Middle frontal gyrus (tissue), 1 donor: Measurements from ENCODE around the gene NXNL1.
"Not testable (repeated sequence)": the region's sequence is repeated elsewhere in the genome, so short reads cannot be mapped to it uniquely, and the experiment has no call there.

Source experiments
- DNase-seq: peaks from one replicate; pipeline ENCODE4 v3.0.0-alpha.2; 2015; ENCODE audit warnings: low spot score; ENCODE audit errors: extremely low spot score

The NXNL1 gene, protein sequence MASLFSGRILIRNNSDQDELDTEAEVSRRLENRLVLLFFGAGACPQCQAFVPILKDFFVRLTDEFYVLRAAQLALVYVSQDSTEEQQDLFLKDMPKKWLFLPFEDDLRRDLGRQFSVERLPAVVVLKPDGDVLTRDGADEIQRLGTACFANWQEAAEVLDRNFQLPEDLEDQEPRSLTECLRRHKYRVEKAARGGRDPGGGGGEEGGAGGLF

GRCh38 chr19:17460372-17461230 is at the start of gene NXNL1:
TSS of gene NXNL1 (minus strand) at chr19:17460926. CDS start at chr19:17460869, 57 bp downstream.
- no peak for DNase-seq

DNA sequence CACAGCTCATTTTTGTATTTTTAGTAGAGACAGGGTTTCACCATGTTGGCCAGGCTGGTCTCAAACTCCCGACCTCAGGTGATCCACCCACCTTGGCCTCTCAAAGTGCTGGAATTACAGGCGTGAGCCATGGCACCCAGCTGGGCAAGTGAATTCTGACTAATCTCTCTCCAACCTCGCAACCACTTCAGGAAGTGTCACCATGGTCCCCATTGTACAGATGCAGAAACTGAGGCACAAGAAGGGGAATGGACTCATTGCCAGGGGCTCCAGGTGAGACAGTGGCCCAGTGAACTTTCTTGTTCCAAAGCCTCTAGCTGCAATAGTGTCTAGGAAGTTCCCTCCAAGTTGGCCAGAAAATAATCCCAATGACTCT is 47.8 kb upstream of the NXNL1 start:
- DNase-seq: not testable (repeated sequence)

DNA sequence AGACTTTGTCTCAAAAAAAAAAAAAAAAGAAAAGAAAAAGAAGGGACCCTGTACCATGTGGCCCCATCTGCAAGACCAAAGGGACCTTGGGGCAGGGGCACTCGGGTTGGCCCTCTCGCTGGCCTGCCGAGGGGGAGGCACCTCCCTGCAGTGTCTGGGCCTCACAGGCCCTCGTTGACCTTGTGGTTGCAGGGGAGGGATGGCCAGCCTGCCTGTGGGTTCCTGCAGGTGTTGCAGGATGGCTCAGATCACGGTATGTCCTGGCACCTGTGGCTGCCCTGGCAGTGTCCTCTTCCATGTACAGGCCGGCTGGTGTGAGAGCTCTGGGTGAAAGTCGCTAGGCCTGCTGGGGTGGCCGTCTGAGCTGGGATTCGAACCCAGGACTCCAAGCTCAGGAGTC is 46.0 kb upstream of the NXNL1 start:
- no peak for DNase-seq

GRCh38 chr19:17505223-17505622 is 44.5 kb upstream of the NXNL1 start:
- DNase-seq: no peak

GRCh38 chr19:17504456-17504855 is 43.7 kb upstream of the NXNL1 start:
- DNase-seq: no peak

DNA sequence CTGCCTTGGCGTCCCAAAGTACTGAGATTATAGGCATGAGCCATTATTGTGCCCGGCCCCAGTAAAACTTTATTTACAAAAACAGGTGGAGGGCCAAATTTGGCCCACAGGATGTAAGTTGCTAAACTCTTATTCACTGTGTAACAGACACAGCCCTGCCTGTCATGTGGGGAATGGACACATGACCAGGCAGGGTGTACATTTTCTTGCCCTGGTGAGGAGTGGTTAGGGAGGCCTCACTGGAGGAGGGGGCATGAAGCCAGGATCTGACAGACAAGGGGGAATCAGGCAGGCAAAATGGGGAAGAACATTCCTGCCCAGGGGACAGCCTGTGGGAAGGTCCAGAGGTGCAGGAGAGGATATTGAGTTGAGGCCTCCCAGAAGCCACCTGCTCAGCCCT is 43.3 kb upstream of the NXNL1 start:
- DNase-seq: no peak

DNA sequence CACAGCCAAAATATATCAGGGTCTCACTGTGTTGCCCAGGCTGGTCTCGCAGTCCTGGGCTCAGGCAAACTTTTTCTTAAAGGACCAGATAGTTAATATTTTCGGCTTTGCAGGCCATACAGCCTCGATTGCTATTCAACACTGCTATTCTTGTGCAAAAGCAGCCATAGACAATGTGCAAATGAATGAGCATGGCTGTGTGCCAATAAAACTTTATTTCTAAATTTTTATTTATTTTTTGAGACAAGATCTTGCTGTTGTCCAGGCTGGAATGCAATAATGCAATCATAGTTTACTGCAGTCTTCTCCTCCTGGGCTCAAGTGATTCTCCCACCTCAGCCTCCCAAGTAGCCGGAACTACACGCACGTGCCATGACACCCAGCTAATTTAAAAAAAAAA is 42.5 kb upstream of the NXNL1 start:
- no peak for DNase-seq

GRCh38 chr19:17500447-17501198 is 39.9 kb upstream of the NXNL1 start:
- DNase-seq: no peak

GRCh38 chr19:17499648-17500446 is 39.1 kb upstream of the NXNL1 start:
- DNase-seq: no peak

GRCh38 chr19:17499025-17499424 is 38.3 kb upstream of the NXNL1 start:
- not testable (repeated sequence) for DNase-seq

GRCh38 chr19:17497149-17497798 is 36.5 kb upstream of the NXNL1 start:
- DNase-seq: no peak

GRCh38 chr19:17496337-17496997 is 35.7 kb upstream of the NXNL1 start:
- no peak for DNase-seq

DNA sequence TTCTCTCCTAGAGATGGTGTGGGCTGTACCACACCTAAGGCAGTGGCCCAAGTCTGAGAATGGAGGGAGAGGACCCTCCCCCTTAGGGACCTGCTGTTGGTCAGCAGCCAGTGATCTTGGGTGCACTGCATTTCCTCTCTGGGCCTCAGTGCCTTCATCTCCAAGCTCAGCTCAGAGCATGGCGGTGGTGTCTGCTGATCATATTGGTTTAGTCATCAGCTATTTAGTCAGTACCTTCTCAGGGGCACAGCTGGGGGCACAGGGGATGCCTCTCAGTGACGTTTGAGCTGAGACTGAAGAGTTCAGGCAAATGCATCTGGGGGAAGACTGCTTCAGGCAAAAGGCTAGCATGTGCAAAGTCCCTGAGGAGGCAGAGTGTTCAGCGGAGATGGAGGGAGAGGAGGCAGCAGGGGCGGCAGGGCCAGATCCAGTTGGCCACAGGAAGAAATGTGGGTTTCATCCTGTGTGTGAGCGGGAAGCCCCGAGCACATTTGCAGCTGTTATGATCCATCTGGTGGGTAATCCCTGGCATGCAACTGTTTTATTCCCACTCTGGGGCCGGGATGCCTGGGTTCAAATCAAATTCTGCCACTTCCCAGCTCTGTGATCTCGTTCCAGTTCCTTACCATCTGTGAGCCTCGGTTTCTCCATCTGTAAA is 35.0 kb upstream of the NXNL1 start:
- no peak for DNase-seq

- DNase-seq: no peak
Measured at GRCh38 chr19:17491287-17491686, 30.6 kb upstream of the NXNL1 start.

DNA sequence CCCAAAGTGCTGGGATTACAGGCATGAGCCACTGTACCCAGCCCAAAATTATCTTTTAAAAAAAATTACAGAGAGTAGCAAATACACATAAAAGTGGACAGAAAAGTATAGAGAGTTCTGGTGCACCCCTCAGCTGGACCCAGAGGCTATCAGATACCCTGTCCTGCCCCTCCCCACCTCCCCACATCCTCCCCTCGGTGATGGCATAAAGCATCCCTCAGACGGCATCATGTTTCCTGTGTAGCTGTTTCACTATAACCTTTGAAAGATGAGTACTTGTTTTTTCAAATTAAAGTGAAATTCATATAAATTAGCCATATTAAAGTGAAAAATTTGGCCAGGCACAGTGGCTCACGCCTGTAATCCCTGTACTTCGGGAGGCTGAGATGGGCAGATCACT is 29.7 kb upstream of the NXNL1 start:
- no peak for DNase-seq

GRCh38 chr19:17489392-17490030 is 28.8 kb upstream of the NXNL1 start:
- DNase-seq: no peak

- no peak for DNase-seq
Measured at GRCh38 chr19:17488593-17489391, 28.1 kb upstream of the NXNL1 start.
